ENCODE results near the gene SLC38A8. TPM values are rescaled to one million over a fixed set of nuclear protein-coding genes. Genes with fewer than 3 reads are reported as not detected.
A peak's percentile ranks its signal among the peaks of the same experiment; 100 is the strongest.

The SLC38A8 gene
- total RNA-seq, 1 donor from 2014 or later, result not detected

- no peak for DNase-seq (ENCODE audit: low spot score)
Measured at GRCh38 chr16:83971165-83972130, 71.1 kb downstream of the SLC38A8 start.

DNA sequence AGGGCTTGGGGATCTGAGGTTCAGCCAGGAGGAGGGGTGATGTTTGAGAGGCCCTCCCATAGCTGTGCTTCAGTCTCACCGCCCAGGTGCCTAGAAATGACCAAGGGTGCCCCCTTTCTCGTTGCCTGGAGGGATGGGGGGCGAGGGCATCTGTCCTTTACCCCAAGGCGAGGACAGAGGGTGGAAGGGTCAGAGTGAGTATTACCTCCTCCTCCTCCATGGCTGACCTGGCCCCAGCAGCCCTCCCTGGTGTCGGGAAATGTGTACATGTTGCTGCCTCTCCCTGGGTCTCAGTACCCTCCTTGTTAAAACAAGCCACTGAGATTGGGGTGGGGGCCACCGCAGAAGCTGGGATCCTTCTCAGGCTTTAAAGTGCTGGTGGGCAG, 72.2 kb downstream of the SLC38A8 start:
- DNase-seq (ENCODE audit: low spot score), result no peak

DNA sequence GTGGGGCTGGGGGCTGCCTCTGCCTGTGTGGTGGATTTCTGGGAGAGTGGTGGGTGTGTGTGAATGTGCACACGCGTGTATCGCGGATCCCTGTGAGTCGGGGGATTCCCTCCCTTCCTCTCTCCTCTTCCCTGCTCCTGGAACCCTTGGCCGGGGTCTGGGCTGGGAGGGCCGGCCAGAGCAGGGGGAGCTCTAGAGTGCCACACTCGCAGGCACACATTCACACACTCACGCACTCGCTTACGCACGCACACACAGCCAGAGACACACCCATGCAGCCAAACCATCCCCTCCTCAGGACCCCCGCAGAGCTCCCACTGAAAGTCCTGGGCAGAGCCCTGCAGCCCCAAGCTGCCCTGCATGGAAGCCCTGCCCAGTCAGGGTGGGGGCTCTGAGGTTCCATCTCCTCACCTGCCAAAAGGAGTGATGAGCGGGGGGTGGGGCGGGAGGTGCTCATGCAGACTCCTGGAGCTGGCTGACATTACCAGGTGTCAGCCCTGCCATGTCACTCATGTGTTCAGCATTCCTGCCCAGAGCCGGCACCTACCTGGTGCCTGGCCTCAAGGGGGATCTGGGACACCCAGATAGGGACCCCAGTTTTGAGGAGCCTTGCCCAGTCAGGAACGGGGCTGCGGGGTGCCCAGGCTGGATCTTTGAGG, 72.7 kb downstream of the SLC38A8 start:
- DNase-seq (ENCODE audit: low spot score), result no peak

DNA sequence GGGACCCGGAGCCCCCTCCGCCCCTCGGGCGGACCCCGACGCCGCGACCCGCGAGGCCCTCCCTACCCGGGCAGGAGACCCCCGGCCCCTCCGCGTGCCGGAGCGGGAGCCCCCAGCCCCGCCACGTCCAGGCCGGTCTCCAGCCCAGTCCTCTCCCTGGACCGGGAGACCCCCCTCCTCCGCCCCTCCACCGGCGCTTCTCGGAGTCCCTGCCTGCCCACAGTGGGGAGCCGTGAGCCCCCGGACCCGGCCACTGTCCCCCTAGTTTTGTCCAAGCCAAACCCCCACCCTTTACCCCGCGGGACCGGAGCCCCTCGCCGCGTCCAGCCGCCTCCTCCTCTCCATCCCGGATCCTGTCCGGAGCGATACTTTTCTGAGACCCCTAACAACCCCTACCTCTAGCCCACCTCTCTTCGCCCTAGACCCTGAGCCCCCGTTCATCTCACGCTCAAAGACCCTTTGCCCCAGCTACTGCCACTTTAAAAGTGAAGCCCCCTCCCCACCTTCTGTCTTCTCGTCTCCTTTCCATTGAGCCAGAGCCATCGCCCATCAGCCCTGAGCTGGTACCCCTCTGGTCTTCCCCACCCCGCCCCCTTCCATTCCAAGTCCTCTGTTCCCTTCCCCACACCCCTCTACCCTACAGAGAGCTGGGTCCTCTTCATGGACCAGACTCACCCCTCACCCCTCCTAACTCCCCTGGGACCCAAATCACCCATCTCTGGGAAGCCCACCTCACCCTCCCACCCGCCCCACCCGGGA, 73.5 kb downstream of the SLC38A8 start:
- no peak for DNase-seq (ENCODE audit: low spot score)

DNA sequence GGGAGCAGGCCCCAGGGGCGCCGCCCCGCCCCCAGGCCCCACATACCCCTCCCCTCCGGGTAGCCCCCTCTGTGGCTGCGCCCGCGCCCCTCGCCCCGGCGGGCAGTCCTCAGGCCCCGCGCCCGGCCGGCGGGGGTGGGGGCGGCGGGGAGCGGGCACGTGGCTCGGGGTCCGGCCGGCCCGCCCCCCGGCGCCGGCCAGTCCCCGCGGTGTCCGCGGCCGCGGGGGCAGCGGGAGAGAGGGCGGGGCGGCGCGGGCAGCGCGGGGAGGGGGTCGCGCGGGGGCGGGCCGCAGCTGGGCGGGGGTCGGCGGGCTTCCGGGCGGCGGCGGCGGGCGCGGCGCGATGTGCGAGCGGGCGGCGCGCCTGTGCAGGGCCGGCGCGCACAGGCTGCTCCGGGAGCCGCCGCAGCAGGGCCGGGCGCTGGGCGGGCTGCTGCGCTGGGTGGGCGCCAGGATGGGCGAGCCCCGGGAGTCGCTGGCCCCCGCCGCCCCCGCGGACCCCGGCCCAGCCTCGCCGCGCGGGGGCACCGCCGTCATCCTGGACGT, 74.2 kb downstream of the SLC38A8 start:
- no peak for DNase-seq (ENCODE audit: low spot score)

DNA sequence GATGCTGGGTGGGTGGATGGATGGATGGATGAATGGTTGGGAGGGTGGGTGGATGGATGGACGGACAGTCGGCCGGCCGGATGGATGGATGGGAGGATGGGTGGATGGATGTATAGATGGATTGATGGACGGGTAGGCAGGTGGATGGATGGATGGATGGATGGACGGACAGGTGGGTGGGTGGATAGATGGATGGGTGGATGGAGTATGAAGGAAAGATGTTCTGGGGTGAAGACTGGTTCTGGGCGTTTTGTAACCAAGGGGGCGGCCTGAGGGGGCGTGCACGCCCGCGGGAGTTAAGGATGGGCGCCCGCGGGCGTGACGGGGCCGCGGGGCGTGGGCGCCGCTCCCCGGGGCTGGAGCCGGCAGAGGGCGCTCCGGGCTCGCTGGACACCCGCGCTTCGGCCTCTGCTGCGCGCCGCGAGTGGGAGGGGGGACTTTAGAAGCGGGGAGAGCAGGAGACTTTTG, 74.7 kb downstream of the SLC38A8 start, which contains the start of gene NECAB2:
TSS of gene NECAB2 (plus strand) at position 407 of the 468 bp plus-strand sequence. CDS start 405 bp downstream, outside the sequence.
- DNase-seq (ENCODE audit: low spot score), result peak; percentile 25

- no peak for DNase-seq (ENCODE audit: low spot score)
Measured at GRCh38 chr16:83967091-83967490, 75.5 kb downstream of the SLC38A8 start.

DNA sequence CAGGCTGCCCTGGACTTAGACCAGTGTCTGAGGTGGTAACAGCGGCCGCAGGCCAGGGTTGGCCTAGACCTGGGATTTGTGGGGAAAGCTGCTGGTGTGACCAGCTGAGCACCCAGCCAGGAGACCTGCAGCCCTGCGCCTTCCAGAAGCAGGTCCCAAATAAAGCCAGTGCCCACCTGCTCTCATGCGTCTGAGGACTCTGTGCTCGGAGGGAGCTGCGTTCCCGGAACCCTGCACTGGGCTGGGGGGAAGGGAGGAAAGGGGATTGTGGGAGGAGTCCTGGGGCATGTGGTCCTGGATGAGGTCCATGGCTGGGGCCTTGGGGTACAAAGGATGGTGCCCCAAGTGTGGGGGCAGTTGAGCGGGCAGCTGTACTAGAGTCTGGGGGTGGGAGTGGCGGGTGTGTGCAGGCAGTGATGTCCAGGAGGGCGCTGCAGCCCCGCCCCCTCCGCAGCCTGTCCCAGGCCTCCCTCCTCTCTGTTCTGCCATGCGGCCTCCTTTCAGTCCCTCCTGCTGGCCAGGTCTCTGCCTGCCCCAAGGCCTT, 76.4 kb downstream of the SLC38A8 start:
- DNase-seq (ENCODE audit: low spot score), result no peak

DNA sequence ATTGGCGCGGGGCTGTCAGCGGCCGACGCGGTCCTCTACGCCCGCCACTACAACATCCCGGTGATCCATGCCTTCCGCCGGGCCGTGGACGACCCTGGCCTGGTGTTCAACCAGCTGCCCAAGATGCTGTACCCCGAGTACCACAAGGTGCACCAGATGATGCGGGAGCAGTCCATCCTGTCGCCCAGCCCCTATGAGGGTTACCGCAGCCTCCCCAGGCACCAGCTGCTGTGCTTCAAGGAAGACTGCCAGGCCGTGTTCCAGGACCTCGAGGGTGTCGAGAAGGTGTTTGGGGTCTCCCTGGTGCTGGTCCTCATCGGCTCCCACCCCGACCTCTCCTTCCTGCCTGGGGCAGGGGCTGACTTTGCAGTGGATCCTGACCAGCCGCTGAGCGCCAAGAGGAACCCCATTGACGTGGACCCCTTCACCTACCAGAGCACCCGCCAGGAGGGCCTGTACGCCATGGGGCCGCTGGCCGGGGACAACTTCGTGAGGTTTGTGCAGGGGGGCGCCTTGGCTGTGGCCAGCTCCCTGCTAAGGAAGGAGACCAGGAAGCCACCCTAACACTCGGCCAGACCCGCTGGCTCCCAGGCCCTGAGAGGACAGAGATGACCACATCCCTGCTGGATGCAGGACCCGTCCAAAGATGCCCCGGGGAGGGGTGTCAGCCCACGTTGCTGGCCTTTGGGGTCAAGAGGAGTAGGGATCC, 77.0 kb downstream of the SLC38A8 start:
- DNase-seq (ENCODE audit: low spot score), result no peak

GRCh38 chr16:83964684-83965443, 77.7 kb downstream of the SLC38A8 start:
- DNase-seq (ENCODE audit: low spot score), result no peak

DNA sequence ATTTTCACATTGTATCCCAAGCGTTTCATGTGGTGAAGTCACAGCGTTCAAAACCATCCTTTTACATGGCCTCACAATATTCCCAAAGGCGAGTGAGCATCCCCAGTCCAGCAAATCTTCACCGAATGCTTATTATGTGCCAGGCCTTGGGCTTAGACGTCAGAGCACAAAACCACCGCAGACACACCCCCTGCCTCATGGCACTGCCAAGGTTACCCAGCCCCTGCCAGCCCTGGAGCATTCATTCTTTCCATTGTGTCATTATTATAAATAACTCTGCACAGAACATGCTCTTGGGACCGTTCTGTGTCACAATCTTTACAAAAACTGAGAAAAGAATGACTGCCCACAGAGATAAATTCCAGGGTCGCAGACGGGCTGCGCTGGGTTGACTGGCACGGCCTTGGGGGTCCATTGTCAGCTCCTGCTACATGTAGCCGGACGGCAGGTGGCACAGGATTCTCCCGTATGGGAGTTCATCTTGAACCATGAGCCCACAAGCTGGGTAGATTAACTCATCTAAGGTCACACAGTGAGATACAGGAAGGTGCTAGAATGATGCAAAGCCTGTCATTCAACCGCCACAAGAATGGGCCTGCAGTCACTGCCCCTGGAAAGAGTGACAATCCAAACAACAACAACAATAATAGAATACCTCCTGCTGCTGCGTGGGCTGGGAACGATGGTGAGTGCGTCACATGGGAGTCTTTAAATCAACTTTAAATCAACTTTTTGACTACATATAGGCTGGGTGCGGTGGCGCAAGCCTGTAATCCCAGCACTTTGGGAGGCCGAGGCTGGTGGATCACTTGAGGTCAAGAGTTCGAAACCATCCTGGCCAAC, 79.1 kb downstream of the SLC38A8 start:
- DNase-seq (ENCODE audit: low spot score), result no peak

DNA sequence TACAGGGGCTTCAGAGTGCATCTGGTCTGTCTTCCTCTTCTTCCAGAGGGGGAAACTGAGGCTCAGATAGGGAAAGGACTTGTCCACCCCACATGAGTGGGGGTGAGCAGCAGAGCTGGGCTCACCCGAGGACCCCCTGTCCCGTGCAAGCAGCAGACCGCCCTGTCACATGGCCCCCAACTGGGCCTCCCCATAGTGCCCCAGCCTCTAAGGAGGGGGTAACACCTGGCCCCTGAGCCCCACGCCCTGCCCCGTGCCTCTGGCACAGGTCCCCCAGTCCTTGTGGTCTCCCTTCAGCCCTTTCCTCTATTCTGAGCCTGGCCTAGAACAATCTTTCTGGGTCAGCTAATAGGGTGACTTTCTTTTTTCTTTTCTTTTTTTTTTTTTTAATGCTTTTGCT, 81.0 kb downstream of the SLC38A8 start:
- no peak for DNase-seq (ENCODE audit: low spot score)

DNA sequence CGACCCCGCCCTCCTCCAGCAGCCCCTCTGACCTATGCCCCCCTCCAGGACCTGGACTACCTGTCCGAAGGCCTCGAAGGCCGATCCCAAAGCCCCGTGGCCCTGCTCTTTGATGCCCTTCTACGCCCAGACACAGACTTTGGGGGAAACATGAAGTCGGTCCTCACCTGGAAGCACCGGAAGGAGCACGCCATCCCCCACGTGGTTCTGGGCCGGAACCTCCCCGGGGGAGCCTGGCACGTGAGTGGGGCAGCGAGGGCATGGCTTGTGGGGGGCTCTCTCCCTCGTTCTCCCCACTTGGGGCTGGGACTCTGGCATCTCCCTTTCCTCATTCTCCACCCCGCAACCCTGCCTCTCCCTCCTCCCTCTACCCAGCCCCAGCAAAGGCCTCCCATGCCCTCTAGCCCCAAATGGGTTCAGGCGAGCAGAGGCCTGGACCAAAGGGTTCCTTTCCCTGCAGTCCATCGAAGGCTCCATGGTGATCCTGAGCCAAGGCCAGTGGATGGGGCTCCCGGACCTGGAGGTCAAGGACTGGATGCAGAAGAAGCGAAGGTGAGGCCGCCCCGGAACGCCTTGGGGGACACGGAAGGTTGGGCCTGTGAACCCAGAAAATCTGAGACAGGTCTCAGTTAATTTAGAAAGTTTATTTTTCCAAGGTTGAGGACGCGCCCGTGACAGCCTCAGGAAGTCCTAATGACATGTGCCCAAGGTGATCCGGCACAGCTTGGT, 81.9 kb downstream of the SLC38A8 start:
- no peak for DNase-seq (ENCODE audit: low spot score)

Other genes with a start within 250 kb of the SLC38A8 start
- 13.5 TPM for gene HSBP1, start 234.8 kb downstream of the SLC38A8 start, total RNA-seq (ENCODE audit: insufficient read depth, low replicate concordance)
- 7.0 TPM for gene MLYCD, start 143.7 kb downstream of the SLC38A8 start, total RNA-seq (ENCODE audit: insufficient read depth, low replicate concordance)
- not detected for gene OSGIN1, start 89.6 kb downstream of the SLC38A8 start, total RNA-seq (ENCODE audit: insufficient read depth, low replicate concordance)
- 6.5 TPM for gene NECAB2, start 74.6 kb downstream of the SLC38A8 start, total RNA-seq (ENCODE audit: insufficient read depth, low replicate concordance)
- gene MBTPS1, start 74.1 kb upstream of the SLC38A8 start, total RNA-seq (ENCODE audit: insufficient read depth, low replicate concordance), result 116 TPM
- gene HSDL1, start 102.4 kb upstream of the SLC38A8 start, total RNA-seq (ENCODE audit: insufficient read depth, low replicate concordance), result 22.9 TPM
- 1.7 TPM for gene DNAAF1, start 102.5 kb upstream of the SLC38A8 start, total RNA-seq (ENCODE audit: insufficient read depth, low replicate concordance)
- 9.4 TPM for gene TAF1C, start 144.3 kb upstream of the SLC38A8 start, total RNA-seq (ENCODE audit: insufficient read depth, low replicate concordance)
- gene ADAD2, start 148.4 kb upstream of the SLC38A8 start, total RNA-seq (ENCODE audit: insufficient read depth, low replicate concordance), result not detected
- 0.72 TPM for gene KCNG4, start 197.2 kb upstream of the SLC38A8 start, total RNA-seq (ENCODE audit: insufficient read depth, low replicate concordance)